HepG2 (cell line): ENCODE measurements around the gene CCNQ. TPM values are rescaled to one million over a fixed set of nuclear protein-coding genes. Genes with fewer than 3 reads are reported as not detected.

ENCODE experiments used
- ATRX ChIP-seq: sonication (generic); formaldehyde crosslinking; IDR thresholded peaks from 2 replicates; pipeline ENCODE4 v1.4.0; 2020; ENCODE audit warnings: missing genetic modification reagents, borderline replicate concordance
- E2F1 ChIP-seq: sonication (generic); formaldehyde crosslinking; IDR thresholded peaks from 2 replicates; pipeline ENCODE4 v1.5.0; 2020; ENCODE audit warnings: missing genetic modification reagents
- MED13 ChIP-seq: sonication (generic); formaldehyde crosslinking; IDR thresholded peaks from 2 replicates; pipeline ENCODE4 v1.5.0; 2020; ENCODE audit warnings: missing genetic modification reagents
- MYNN ChIP-seq: sonication (generic); formaldehyde crosslinking; IDR thresholded peaks from 2 replicates; pipeline ENCODE4 v1.4.0; 2020; ENCODE audit warnings: mild to moderate bottlenecking, low read depth, missing genetic modification reagents
- PAXIP1 ChIP-seq: sonication (generic); formaldehyde crosslinking; conservative IDR thresholded peaks from 2 replicates; pipeline ENCODE4 v1.4.0; 2020; ENCODE audit warnings: mild to moderate bottlenecking, missing genetic modification reagents, moderate library complexity
- POGK ChIP-seq: sonication (generic); formaldehyde crosslinking; conservative IDR thresholded peaks from 2 replicates; pipeline ENCODE4 v1.8.0; 2022; ENCODE audit warnings: mild to moderate bottlenecking, moderate library complexity, missing genetic modification reagents
- RBFOX2 ChIP-seq: fragments of 200-400 bp; formaldehyde crosslinking; IDR thresholded peaks from 2 replicates; pipeline ENCODE4 v1.6.1; 2017; ENCODE audit warnings: low read depth, mild to moderate bottlenecking, low read length
- SSRP1 ChIP-seq: IDR thresholded peaks from 2 replicates; pipeline ENCODE4 v1.6.1; 2016; ENCODE audit warnings: control low read depth
- STAT5B ChIP-seq: sonication (generic); formaldehyde crosslinking; IDR thresholded peaks from 2 replicates; pipeline ENCODE4 v1.4.0; 2020; ENCODE audit warnings: missing genetic modification reagents
- ZBTB49 ChIP-seq: sonication (generic); formaldehyde crosslinking; IDR thresholded peaks from 2 replicates; pipeline ENCODE4 v1.4.0; 2020; ENCODE audit warnings: missing genetic modification reagents, borderline replicate concordance
- ZNF331 ChIP-seq: sonication (generic); formaldehyde crosslinking; IDR thresholded peaks from 2 replicates; pipeline ENCODE4 v1.4.0; 2020; ENCODE audit warnings: missing genetic modification reagents
- ZNF335 ChIP-seq: sonication (generic); formaldehyde crosslinking; IDR thresholded peaks from 2 replicates; pipeline ENCODE4 v1.4.0; 2020; ENCODE audit warnings: missing genetic modification reagents
- ZNF468 ChIP-seq: sonication (generic); formaldehyde crosslinking; IDR thresholded peaks from 2 replicates; pipeline ENCODE4 v1.8.0; 2022; ENCODE audit warnings: mild to moderate bottlenecking, moderate library complexity, missing genetic modification reagents
- ZNF563 ChIP-seq: sonication (generic); formaldehyde crosslinking; IDR thresholded peaks from 2 replicates; pipeline ENCODE4 v1.8.0; 2022; ENCODE audit warnings: mild to moderate bottlenecking, moderate library complexity, missing genetic modification reagents
- ZNF687 ChIP-seq: sonication (generic); formaldehyde crosslinking; IDR thresholded peaks from 2 replicates; pipeline ENCODE4 v1.5.1; 2020; ENCODE audit warnings: mild to moderate bottlenecking, missing genetic modification reagents, moderate library complexity
- ZNF891 ChIP-seq: sonication (generic); formaldehyde crosslinking; IDR thresholded peaks from 2 replicates; pipeline ENCODE4 v1.5.0; 2020; ENCODE audit warnings: mild to moderate bottlenecking, missing genetic modification reagents
- polyA plus RNA-seq, 8 experiments: library from polyadenylated mRNA; depleted of rRNA in 3 of 8; stranded (reverse) in 7 of 8; unstranded in 1 of 8; fragments of >200 nt; fragmentation: Illumina TruSeq in 4 of 8; extraction: Trizol in 4 of 8; gene quantifications; 2 replicates each; pipeline versions ENCODE4 v1.2.1 to v1.2.3, GENCODE V29; 2011 to 2016; ENCODE audit warnings: low read depth in 4 of 8, missing spikeins in 1 of 8, mixed read lengths in 1 of 8; ENCODE audit not compliant: insufficient read depth in 1 of 8
- total RNA-seq, 5 experiments: library from RNA; depleted of rRNA; stranded (reverse); fragments of >200 nt; fragmentation: Illumina TruSeq; extraction: Trizol; gene quantifications; 2 replicates each; pipeline ENCODE4 v1.2.3, GENCODE V29; 2016; ENCODE audit warnings: low read depth in 1 of 5

The CCNQ gene
- total and polyA plus RNA-seq, 2 of the 13 experiments (the other 11 are each of a cell fraction or from before 2014, with no cell fraction given): 15.0 to 25.5 TPM

- TF ChIP-seq E2F1 (no peak), MYNN (CRISPR knock-in tag) (no peak), MED13 (CRISPR knock-in tag) (0 out of 2 replicates have a peak, but pooled peaks have one; percentile 18), ZNF468 (CRISPR knock-in tag) (no peak), PAXIP1 (no peak), ZNF331 (CRISPR knock-in tag) (no peak), ZNF891 (CRISPR knock-in tag) (no peak), SSRP1 (no peak), ATRX (no peak), ZBTB49 (CRISPR knock-in tag) (no peak), ZNF563 (CRISPR knock-in tag) (no peak), ZNF687 (peak; percentile 80), POGK (CRISPR knock-in tag) (0 out of 2 replicates have a peak, but pooled peaks have one; percentile 50), ZNF335 (CRISPR knock-in tag) (no peak), STAT5B (CRISPR knock-in tag) (no peak), RBFOX2 (peak; percentile 61)
These were observed 45.6 kb upstream of the CCNQ start (continued) for GRCh38 chrX:153644356-153645125.
